ENCODE measurements around the gene TPGS2. TPM values are rescaled to one million over a fixed set of nuclear protein-coding genes. Genes with fewer than 3 reads are reported as not detected.
A peak's percentile ranks its signal among the peaks of the same experiment; 100 is the strongest.
"Not testable (repeated sequence)": the region's sequence is repeated elsewhere in the genome, so short reads cannot be mapped to it uniquely, and the experiment has no call there.

Gene TPGS2
- total RNA-seq, 1 donor from 2014 or later, result 138 TPM

DNA sequence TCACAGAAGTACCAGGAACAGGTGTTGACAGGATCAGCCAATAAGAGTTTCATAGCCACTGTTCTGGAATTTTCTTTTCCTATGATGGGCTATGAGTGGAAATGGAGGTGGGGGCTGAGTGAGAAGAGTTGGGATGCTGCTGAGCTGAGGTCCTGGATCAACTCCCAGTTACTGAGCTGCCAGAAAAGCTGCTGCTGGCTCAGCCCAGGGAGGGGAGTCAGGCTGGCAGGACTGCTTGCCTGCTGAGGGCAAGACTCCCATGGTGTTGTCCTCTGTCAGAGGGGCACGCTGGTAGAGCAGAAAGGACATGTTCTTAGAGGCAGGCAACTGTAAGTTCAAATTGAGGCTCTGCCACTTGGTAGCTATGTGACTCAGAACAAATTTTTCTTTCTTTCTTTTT lies 11.8 kb downstream of the TPGS2 start:
- no peak overlapping the region for H3K27ac Mint-ChIP-seq (ENCODE audit: unreplicated experiment)
- H3K27me3 Mint-ChIP-seq (ENCODE audit: unreplicated experiment), result no peaks in the 10 kb centered on the region
- H3K9me3 Mint-ChIP-seq (ENCODE audit: unreplicated experiment), result no peaks in the 10 kb centered on the region
- H3K4me1 Mint-ChIP-seq (ENCODE audit: unreplicated experiment), result no peaks in the 10 kb centered on the region
- H3K36me3 Mint-ChIP-seq (ENCODE audit: low read depth, unreplicated experiment), result peaks cover 20% of the 10 kb centered on the region
- no peak for DNase-seq (ENCODE audit: low spot score)
- H3K4me3 Mint-ChIP-seq (ENCODE audit: unreplicated experiment), result no peak overlapping the region
- TF ChIP-seq CTCF (IDR thresholded peaks at IDR 0.05; ENCODE audit: unreplicated experiment), result no peak

DNA sequence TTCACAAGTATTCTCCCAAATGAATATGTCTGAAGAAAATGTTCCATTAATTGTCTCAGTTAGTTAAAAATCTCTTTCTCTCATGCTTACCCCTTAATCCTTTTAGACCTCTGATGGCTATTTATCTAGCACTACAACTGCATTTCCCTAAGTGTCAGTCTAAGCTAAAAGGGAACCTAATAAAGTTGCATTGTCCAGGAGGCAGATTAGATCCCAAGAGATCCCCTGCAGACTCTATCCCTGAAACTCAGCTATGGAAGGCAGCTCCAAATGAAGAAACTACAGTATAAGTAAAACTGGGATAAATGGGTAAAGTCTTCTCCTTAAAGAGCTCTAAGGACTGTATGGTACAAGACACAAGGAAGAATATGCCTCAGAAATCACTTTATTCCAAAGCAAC lies 12.7 kb downstream of the TPGS2 start:
- H3K4me3 Mint-ChIP-seq (ENCODE audit: unreplicated experiment); H3K27me3 Mint-ChIP-seq (ENCODE audit: unreplicated experiment); H3K4me1 Mint-ChIP-seq (ENCODE audit: unreplicated experiment); DNase-seq (ENCODE audit: low spot score); H3K9me3 Mint-ChIP-seq (ENCODE audit: unreplicated experiment); H3K27ac Mint-ChIP-seq (ENCODE audit: unreplicated experiment): not testable (repeated sequence)
- peaks cover 20% of the 10 kb centered on the region for H3K36me3 Mint-ChIP-seq (ENCODE audit: low read depth, unreplicated experiment)

GRCh38 chr18:36814994-36815393 lies 13.8 kb downstream of the TPGS2 start:
- Mint-ChIP-seq H3K36me3 (ENCODE audit: low read depth, unreplicated experiment) (peaks cover 20% of the 10 kb centered on the region), H3K27me3 (ENCODE audit: unreplicated experiment) (no peaks in the 10 kb centered on the region), H3K4me3 (ENCODE audit: unreplicated experiment) (no peak overlapping the region), H3K27ac (ENCODE audit: unreplicated experiment) (no peak overlapping the region), H3K4me1 (ENCODE audit: unreplicated experiment) (no peaks in the 10 kb centered on the region), H3K9me3 (ENCODE audit: unreplicated experiment) (no peaks in the 10 kb centered on the region)
- no peak for TF ChIP-seq CTCF (IDR thresholded peaks at IDR 0.05; ENCODE audit: unreplicated experiment)
- no peak for DNase-seq (ENCODE audit: low spot score)

- no peak for DNase-seq (ENCODE audit: low spot score)
- H3K36me3 Mint-ChIP-seq (ENCODE audit: low read depth, unreplicated experiment), result peaks cover 19% of the 10 kb centered on the region
- H3K9me3 Mint-ChIP-seq (ENCODE audit: unreplicated experiment), result no peaks in the 10 kb centered on the region
- no peaks in the 10 kb centered on the region for H3K27me3 Mint-ChIP-seq (ENCODE audit: unreplicated experiment)
- no peaks in the 10 kb centered on the region for H3K4me1 Mint-ChIP-seq (ENCODE audit: unreplicated experiment)
- no peak for TF ChIP-seq CTCF (IDR thresholded peaks at IDR 0.05; ENCODE audit: unreplicated experiment)
- H3K4me3 Mint-ChIP-seq (ENCODE audit: unreplicated experiment), result peak overlapping the region; percentile 15
- no peak overlapping the region for H3K27ac Mint-ChIP-seq (ENCODE audit: unreplicated experiment)
Observed at GRCh38 chr18:36813824-36814223, 15.0 kb downstream of the TPGS2 start.

GRCh38 chr18:36813101-36813775 lies 15.6 kb downstream of the TPGS2 start:
- no peaks in the 10 kb centered on the region for H3K4me1 Mint-ChIP-seq (ENCODE audit: unreplicated experiment)
- no peak overlapping the region for H3K4me3 Mint-ChIP-seq (ENCODE audit: unreplicated experiment)
- H3K27me3 Mint-ChIP-seq (ENCODE audit: unreplicated experiment), result no peaks in the 10 kb centered on the region
- no peak for TF ChIP-seq CTCF (IDR thresholded peaks at IDR 0.05; ENCODE audit: unreplicated experiment)
- peaks cover 17% of the 10 kb centered on the region for H3K36me3 Mint-ChIP-seq (ENCODE audit: low read depth, unreplicated experiment)
- no peaks in the 10 kb centered on the region for H3K9me3 Mint-ChIP-seq (ENCODE audit: unreplicated experiment)
- no peak overlapping the region for H3K27ac Mint-ChIP-seq (ENCODE audit: unreplicated experiment)
- DNase-seq (ENCODE audit: low spot score), result no peak
